ENCODE data around the gene HADHB. TPM values are rescaled to one million over a fixed set of nuclear protein-coding genes. Genes with fewer than 3 reads are reported as not detected.
"Not testable (repeated sequence)": the region's sequence is repeated elsewhere in the genome, so short reads cannot be mapped to it uniquely, and the experiment has no call there.

The HADHB gene
- total RNA-seq, 1 donor from 2014 or later, result 71.1 TPM

GRCh38 chr2:26251893-26252292 lies 7.2 kb downstream of the HADHB start:
- no peak for TF ChIP-seq CTCF (IDR thresholded peaks at IDR 0.05; ENCODE audit: unreplicated experiment)
- H3K9me3 Mint-ChIP-seq (ENCODE audit: low read depth), result no peaks in the 10 kb centered on the region
- H3K4me1 Mint-ChIP-seq (ENCODE audit: low read depth), result peaks cover 2% of the 10 kb centered on the region
- H3K4me3 Mint-ChIP-seq (ENCODE audit: low read depth), result no peak overlapping the region
- peaks cover 7% of the 10 kb centered on the region for H3K36me3 Mint-ChIP-seq (ENCODE audit: insufficient read depth)
- DNase-seq (ENCODE audit: low spot score, unreplicated experiment), result no peak
- no peaks in the 10 kb centered on the region for H3K27me3 Mint-ChIP-seq
- H3K27ac Mint-ChIP-seq, result no peak overlapping the region

- H3K27me3 Mint-ChIP-seq, result no peaks in the 10 kb centered on the region
- H3K27ac Mint-ChIP-seq, result no peak overlapping the region
- TF ChIP-seq CTCF (IDR thresholded peaks at IDR 0.05; ENCODE audit: unreplicated experiment), result no peak
Observed at GRCh38 chr2:26255759-26256384, 11.1 kb downstream of the HADHB start.

GRCh38 chr2:26258836-26259235 lies 14.1 kb downstream of the HADHB start:
- H3K27ac Mint-ChIP-seq; DNase-seq (ENCODE audit: low spot score, unreplicated experiment); H3K9me3 Mint-ChIP-seq (ENCODE audit: low read depth); H3K4me3 Mint-ChIP-seq (ENCODE audit: low read depth); H3K4me1 Mint-ChIP-seq (ENCODE audit: low read depth); H3K27me3 Mint-ChIP-seq: not testable (repeated sequence)
- peaks cover 29% of the 10 kb centered on the region for H3K36me3 Mint-ChIP-seq (ENCODE audit: insufficient read depth)

More at GRCh38 chr2:26255759-26256384, 11.1 kb downstream of the HADHB start:
- Mint-ChIP-seq H3K36me3 (ENCODE audit: insufficient read depth) (peaks cover 26% of the 10 kb centered on the region), H3K9me3 (ENCODE audit: low read depth) (no peaks in the 10 kb centered on the region), H3K4me1 (ENCODE audit: low read depth) (no peaks in the 10 kb centered on the region), H3K4me3 (ENCODE audit: low read depth) (no peak overlapping the region)
- DNase-seq (ENCODE audit: low spot score, unreplicated experiment), result no peak

GRCh38 chr2:26268213-26268612 lies 23.5 kb downstream of the HADHB start:
- H3K27ac Mint-ChIP-seq, result no peak overlapping the region
- no peaks in the 10 kb centered on the region for H3K4me1 Mint-ChIP-seq (ENCODE audit: low read depth)
- H3K27me3 Mint-ChIP-seq, result no peaks in the 10 kb centered on the region
- TF ChIP-seq CTCF (IDR thresholded peaks at IDR 0.05; ENCODE audit: unreplicated experiment), result no peak
- no peak overlapping the region for H3K4me3 Mint-ChIP-seq (ENCODE audit: low read depth)
- no peaks in the 10 kb centered on the region for H3K9me3 Mint-ChIP-seq (ENCODE audit: low read depth)
- DNase-seq (ENCODE audit: low spot score, unreplicated experiment), result no peak
- H3K36me3 Mint-ChIP-seq (ENCODE audit: insufficient read depth), result peaks cover 18% of the 10 kb centered on the region

- not testable (repeated sequence) for DNase-seq (ENCODE audit: low spot score, unreplicated experiment); H3K9me3 Mint-ChIP-seq (ENCODE audit: low read depth); H3K27ac Mint-ChIP-seq; H3K4me3 Mint-ChIP-seq (ENCODE audit: low read depth); H3K4me1 Mint-ChIP-seq (ENCODE audit: low read depth); H3K27me3 Mint-ChIP-seq
- H3K36me3 Mint-ChIP-seq (ENCODE audit: insufficient read depth), result peaks cover 15% of the 10 kb centered on the region
Observed at GRCh38 chr2:26268670-26269385, 24.1 kb downstream of the HADHB start.

- Mint-ChIP-seq H3K27ac (no peak overlapping the region), H3K9me3 (ENCODE audit: low read depth) (no peaks in the 10 kb centered on the region), H3K36me3 (ENCODE audit: insufficient read depth) (peaks cover 13% of the 10 kb centered on the region), H3K4me3 (ENCODE audit: low read depth) (no peak overlapping the region), H3K4me1 (ENCODE audit: low read depth) (no peaks in the 10 kb centered on the region), H3K27me3 (no peaks in the 10 kb centered on the region)
- no peak for DNase-seq (ENCODE audit: low spot score, unreplicated experiment)
- no peak for TF ChIP-seq CTCF (IDR thresholded peaks at IDR 0.05; ENCODE audit: unreplicated experiment)
Observed at GRCh38 chr2:26269571-26270158, 24.9 kb downstream of the HADHB start.

All from progenitor cell of endocrine pancreas (in vitro differentiated cells).